GM19438 (cell line): Measurements from ENCODE around the gene PCAT6.
A peak's percentile ranks its signal among the peaks of the same experiment; 100 is the strongest.
"Not testable (repeated sequence)": the region's sequence is repeated elsewhere in the genome, so short reads cannot be mapped to it uniquely, and the experiment has no call there.

Experiments used
- ATAC-seq: cut with Tn5 transposase; IDR thresholded peaks from one replicate; pipeline ENCODE4 v1.9.1; 2021; ENCODE audit warnings: low read depth; ENCODE audit not compliant: unreplicated experiment

The PCAT6 gene

GRCh38 chr1:202806845-202807450, 3.8 kb upstream of the PCAT6 start:
- ATAC-seq, result no peak

- no peak for ATAC-seq
These were observed 3.3 kb upstream of the PCAT6 start for GRCh38 chr1:202807451-202807925.

DNA sequence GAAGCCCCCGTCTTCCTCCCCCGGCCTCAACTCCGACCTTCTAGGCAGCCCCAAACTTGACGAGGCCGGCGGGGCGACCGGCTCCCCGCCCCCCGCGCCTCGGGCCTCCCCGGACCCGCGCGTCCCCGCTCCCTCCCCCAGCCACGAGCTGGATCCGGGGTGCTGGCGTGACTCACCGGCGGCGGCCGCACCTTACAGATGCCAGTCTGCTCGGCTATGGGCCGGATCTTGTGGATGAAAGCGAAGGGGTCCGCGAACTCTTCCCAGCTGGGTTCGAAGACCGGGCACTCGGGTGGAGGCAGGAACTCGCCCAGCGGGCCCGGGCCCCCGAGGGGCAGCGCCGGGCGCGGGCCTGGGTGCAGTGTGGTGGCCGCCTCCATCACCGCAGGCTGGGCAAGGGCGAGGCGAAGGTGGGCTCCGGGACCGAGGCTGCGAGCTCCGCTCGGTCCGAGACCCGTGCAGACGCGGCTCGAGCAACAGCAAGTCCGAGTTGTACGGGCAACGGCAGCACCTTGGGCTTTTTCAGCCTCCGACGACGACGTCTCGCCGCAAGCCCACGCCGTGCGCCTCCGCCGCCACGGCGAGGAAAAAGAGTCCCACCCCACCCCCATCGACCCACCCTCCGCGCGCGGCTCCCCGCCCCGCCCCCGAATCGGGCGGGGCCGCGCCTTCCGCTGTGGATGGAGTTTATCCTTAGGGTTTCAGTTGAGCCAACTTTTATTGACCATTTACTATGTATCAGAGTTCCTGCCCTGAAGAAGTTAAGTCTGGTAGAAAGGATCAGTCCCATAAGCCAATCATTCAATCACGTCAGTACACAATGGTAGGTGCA, 2.6 kb upstream of the PCAT6 start, which contains the start of gene KDM5B:
KDM5B (minus strand) TSS at position 496 of the 832 bp plus-strand sequence; CDS start at position 380, 116 bp downstream.
- no peak for ATAC-seq

DNA sequence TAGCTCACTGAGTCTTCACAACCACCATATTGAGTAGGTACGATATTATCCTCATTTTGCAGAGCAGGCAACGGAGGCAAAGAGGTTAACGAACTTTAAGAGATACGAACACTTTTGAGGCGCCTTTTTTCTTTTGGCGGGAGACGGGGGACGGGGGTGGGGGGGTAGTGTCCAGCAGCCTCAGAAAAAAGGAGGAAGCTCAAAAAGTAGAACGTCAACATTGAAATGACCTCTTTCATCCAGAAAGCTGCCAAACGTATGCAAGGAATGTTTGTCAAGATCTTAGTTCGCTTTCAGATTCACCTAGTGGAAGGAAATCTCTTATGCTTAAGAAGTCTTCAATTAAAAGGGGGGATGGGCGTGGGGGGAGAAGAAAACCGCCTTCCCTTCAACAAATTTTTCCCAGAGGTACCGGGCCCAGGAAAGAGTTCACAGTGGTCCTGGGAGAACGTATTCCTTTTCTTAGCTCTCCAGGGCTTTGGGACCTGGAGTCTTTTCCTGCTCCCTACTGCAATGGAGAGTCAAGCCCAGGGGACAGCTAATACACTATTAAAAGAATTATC, 1.1 kb upstream of the PCAT6 start:
- no peak for ATAC-seq

DNA sequence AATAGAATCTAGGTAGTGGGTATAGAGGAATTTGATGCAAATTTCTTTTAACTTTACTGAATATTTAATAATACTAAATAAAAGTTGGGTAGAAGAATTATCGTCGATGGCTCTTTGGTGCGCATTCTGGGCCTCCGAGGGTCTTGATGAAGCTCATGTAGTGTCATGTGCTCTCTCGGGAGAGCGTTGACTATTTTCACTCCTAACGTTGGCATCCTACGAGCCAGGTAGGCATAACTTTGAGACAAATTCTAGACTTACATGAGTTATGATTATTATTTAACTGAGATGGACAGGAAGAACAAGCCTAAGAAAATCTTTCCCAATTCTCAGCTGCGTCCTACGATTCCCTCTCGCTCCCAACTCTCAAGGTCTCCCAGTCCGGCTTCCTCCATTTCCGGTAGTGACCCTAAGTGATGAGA, 550 bp upstream of the PCAT6 start:
- no peak for ATAC-seq

- ATAC-seq, result peak; percentile 30
These were observed 782 bp downstream of the PCAT6 start for GRCh38 chr1:202811296-202812175.

- no peak for ATAC-seq
These were observed 1.6 kb downstream of the PCAT6 start for GRCh38 chr1:202812176-202813026.

DNA sequence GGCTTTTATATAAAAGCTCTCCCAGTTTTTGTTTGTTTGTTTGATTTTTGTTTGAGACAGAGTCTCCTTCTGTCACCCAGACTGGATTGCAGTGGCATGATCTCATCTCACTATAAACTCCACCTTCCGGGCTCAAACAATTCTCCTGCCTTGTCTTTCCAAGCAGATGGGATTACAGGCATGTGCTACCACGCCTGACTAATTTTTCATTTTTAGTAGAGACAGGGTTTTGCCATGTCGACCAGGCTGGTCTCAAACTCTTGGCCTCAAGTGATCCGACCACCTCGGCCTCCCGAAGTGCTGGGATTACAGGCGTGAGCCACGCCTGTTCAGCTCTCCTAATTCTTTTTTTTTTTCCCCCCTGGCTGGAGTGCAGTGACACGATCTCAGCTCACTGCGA, 4.4 kb downstream of the PCAT6 start:
- no peak for ATAC-seq

GRCh38 chr1:202818819-202819218, 8.1 kb downstream of the PCAT6 start:
- ATAC-seq, result no peak

- ATAC-seq, result no peak
These were observed 10.7 kb downstream of the PCAT6 start for GRCh38 chr1:202821467-202821866.

GRCh38 chr1:202825748-202826147, 15.0 kb downstream of the PCAT6 start:
- ATAC-seq, result no peak

DNA sequence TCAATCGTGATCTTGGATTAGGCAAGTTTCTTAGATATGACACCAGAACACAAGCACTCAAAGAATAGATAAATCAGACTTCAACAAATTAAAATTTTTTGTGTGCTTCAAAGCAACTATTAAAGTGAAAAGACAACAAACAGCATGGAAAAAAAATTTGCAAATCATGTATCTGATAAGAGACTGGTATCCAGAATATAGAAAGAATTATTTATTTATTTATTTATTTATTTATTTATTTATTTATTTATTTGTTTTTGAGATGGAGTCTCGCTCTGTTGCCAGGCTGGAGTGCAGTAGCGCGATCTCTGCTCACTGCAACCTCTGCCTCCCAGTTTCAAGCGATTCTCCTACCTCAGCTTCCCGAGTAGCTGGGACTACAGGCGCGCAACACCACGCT, 18.5 kb downstream of the PCAT6 start:
- ATAC-seq, result not testable (repeated sequence)

GRCh38 chr1:202831906-202832305, 21.2 kb downstream of the PCAT6 start:
- no peak for ATAC-seq

- ATAC-seq, result no peak
These were observed 24.2 kb downstream of the PCAT6 start for GRCh38 chr1:202834771-202835547.

DNA sequence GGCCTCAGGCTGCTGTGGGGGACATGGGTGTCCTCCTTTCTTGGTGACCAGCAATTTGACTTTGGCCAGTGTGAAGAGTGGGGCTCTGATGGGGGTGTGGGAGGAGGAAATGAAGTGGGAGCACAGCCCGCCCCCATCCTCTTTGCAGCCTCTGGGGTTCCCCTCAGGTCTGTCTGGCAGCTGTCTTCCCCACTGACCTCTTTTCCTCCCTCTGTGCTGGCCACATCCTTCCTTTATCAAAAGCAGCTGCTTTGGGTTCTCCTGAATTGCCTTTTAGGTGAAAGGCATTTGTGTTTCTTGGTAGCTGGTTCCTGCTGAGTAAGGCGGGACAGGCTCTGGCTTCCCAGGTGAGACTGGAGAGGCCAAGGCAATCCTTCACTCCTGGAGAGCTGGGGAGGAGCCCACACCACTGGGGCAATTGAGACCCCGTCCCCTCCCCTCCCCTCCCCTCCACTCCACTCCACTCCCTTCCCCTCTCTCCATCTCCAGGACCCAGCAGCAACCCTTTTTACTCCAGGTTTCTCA, 24.9 kb downstream of the PCAT6 start:
- no peak for ATAC-seq

- ATAC-seq, result no peak
These were observed 26.1 kb downstream of the PCAT6 start for GRCh38 chr1:202836623-202837403.

GRCh38 chr1:202837746-202838262, 27.1 kb downstream of the PCAT6 start:
- no peak for ATAC-seq

DNA sequence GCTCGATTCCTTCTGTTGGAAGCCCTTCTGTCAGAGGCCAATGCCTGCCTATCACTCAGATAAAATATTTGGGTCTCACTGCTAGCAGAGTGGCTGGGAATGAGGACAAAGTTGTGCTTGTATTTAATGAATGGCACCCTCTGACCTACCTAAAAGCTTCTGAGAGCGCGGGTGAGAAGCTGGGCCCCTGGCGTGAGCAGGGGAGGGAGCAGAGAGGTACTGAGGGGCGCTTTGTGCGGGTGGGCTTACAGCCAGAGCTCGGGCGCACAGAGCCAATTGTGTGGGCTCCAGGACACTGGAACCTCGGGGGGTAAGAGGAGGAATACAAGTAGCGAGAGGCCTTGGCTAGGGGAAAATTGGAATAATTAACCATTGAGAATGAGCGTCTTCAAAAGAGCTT, 32.3 kb downstream of the PCAT6 start:
- ATAC-seq, result no peak
